Daoy (cell line): Measurements from ENCODE around the gene AGBL1. TPM values are rescaled to one million over a fixed set of nuclear protein-coding genes. Genes with fewer than 3 reads are reported as not detected.
A peak's percentile ranks its signal among the peaks of the same experiment; 100 is the strongest.

ENCODE experiments used
- DNase-seq: peaks from one replicate; pipeline ENCODE4 v3.0.0-alpha.2; 2015; ENCODE audit warnings: low read depth
- total RNA-seq: library from RNA; depleted of rRNA; stranded (reverse); fragments of >200 nt; shearing (Covaris generic); gene quantifications from 2 replicates; pipeline ENCODE4 v1.2.3, GENCODE V29; 2014

Gene AGBL1
- total RNA-seq, 1 experiment from 2014 or later: not detected

- no peak for DNase-seq
Measured at GRCh38 chr15:86317384-86317740, 237.7 kb downstream of the AGBL1 start.

- DNase-seq: no peak
Measured at GRCh38 chr15:86322629-86323028, 243.0 kb downstream of the AGBL1 start.

- no peak for DNase-seq
Measured at GRCh38 chr15:86327230-86327865, 247.7 kb downstream of the AGBL1 start.

- DNase-seq: no peak
Measured at GRCh38 chr15:86328658-86329057, 249.0 kb downstream of the AGBL1 start.

- DNase-seq: no peak
Measured at GRCh38 chr15:86329311-86330013, 249.8 kb downstream of the AGBL1 start.

GRCh38 chr15:86333819-86334218, 254.1 kb downstream of the AGBL1 start:
- no peak for DNase-seq

GRCh38 chr15:86336051-86336788, 256.5 kb downstream of the AGBL1 start:
- DNase-seq: peak; percentile 0

GRCh38 chr15:86337071-86337470, 257.4 kb downstream of the AGBL1 start:
- DNase-seq: no peak

GRCh38 chr15:86347245-86347644, 267.6 kb downstream of the AGBL1 start:
- no peak for DNase-seq

- no peak for DNase-seq
Measured at GRCh38 chr15:86349565-86349964, 269.9 kb downstream of the AGBL1 start.

- no peak for DNase-seq
Measured at GRCh38 chr15:86353213-86353612, 273.5 kb downstream of the AGBL1 start.

GRCh38 chr15:86355361-86355760, 275.7 kb downstream of the AGBL1 start:
- no peak for DNase-seq

GRCh38 chr15:86355801-86356200, 276.1 kb downstream of the AGBL1 start:
- DNase-seq: no peak

- peak; percentile 0 for DNase-seq
Measured at GRCh38 chr15:86362555-86362954, 282.9 kb downstream of the AGBL1 start.

- no peak for DNase-seq
Measured at GRCh38 chr15:86373147-86373546, 293.5 kb downstream of the AGBL1 start.

GRCh38 chr15:86375733-86376280, 296.1 kb downstream of the AGBL1 start:
- no peak for DNase-seq

- no peak for DNase-seq
Measured at GRCh38 chr15:86377914-86378313, 298.2 kb downstream of the AGBL1 start.

- no peak for DNase-seq
Measured at GRCh38 chr15:86382341-86382740, 302.7 kb downstream of the AGBL1 start.

- no peak for DNase-seq
Measured at GRCh38 chr15:86383611-86384010, 303.9 kb downstream of the AGBL1 start.

- DNase-seq: no peak
Measured at GRCh38 chr15:86384186-86384585, 304.5 kb downstream of the AGBL1 start.

GRCh38 chr15:86392296-86392695, 312.6 kb downstream of the AGBL1 start:
- DNase-seq: no peak

- DNase-seq: no peak
Measured at GRCh38 chr15:86392874-86393273, 313.2 kb downstream of the AGBL1 start.

- no peak for DNase-seq
Measured at GRCh38 chr15:86394866-86395265, 315.2 kb downstream of the AGBL1 start.
